Erythroblast (primary cell): ENCODE measurements around the gene GOLGA1.

Experiments
- GATA1 ChIP-seq: IDR thresholded peaks from 2 replicates; pipeline ENCODE4 v1.6.1; 2011; ENCODE audit warnings: low read depth, mild to moderate bottlenecking, control low read depth, low read length, moderate library complexity
- POLR2A ChIP-seq: IDR thresholded peaks from 2 replicates; pipeline ENCODE4 v1.6.1; 2011; ENCODE audit warnings: mild to moderate bottlenecking, low read length

DNA sequence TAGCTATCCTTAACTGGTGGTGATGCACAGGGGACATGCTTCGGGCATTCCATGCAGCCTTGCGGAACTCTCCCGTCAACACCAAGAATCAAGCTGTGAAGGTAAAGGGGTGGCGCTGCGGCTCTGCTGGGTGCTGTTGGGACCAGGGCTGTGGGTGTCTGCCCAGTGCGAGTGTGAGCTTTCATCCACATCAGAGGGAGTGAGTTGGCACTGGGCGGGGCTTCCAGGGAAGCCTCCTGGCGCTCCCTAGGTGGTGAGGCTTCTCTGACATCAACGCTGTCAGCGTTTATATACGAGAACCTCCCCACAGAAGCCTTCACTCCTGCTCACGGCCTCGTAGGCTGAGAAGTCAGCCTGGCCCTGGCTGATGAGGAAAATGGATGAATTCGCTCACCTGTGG lies 67.2 kb downstream of the GOLGA1 start:
- no peak for TF ChIP-seq POLR2A
- no peak for TF ChIP-seq GATA1
